HG03097 (cell line): ENCODE data around the gene FAP.

Experiments
- ATAC-seq: cut with Tn5 transposase; IDR thresholded peaks from one replicate; pipeline ENCODE4 v1.9.1; 2021; ENCODE audit not compliant: unreplicated experiment, low FRiP score

Gene FAP

GRCh38 chr2:162242586-162243280 lies 512 bp downstream of the FAP start:
- ATAC-seq, result no peak

DNA sequence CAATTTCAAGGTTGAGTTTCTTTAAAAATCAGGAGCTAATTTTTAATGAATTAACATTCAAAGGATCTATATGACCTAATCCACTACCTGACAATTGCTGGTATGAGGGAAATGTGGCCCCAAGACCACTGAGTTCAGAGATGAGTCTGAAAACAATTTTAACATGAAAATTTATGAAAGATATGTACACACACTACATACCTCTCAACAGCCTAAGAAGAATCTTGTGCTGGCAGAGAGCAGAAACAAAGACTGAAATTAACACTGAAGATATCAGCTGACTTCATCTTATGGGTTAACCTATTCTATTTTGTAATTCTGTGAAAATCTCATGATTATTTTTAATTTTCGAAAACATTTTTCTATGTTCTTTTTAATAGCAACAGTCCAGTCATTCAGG lies 1.7 kb downstream of the FAP start:
- no peak for ATAC-seq

- no peak for ATAC-seq
Observed at GRCh38 chr2:162234620-162235462, 8.4 kb downstream of the FAP start.

DNA sequence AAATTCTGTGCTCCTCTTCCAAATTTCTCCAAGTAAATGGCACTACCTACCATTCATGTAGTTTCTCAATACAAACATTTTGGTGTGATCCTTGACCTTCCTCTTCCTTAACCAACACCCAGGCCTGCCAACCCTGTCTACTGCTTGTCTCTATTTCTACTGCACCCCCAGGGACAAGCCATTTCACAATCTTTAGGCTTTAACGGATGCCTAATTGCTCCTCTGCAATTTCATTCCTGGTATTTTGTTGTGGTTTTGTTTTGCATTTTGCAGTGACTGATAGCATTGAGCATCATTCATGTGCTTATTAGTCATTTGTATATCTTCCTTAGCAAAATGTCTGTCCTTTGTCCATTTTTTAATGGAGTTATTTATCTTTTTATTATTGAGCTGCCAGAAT lies 10.0 kb downstream of the FAP start:
- no peak for ATAC-seq

DNA sequence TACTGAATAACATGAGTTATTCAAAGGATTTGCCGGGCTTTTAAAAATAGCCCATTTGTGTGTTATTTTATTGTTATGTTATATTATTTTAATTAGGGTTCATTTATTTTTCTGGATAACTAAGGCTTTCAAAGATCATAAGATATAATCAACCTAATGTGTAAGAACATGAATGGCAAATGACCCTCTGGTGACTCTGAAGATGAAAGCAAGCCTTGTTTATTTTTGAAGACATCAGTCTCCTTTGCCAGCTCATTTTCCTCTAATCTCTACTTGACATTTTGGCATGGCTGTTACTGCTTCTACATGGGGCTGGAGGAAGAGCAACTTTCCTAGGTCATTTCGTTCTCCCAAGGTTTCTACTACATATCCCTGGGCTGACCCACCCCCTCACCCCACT lies 10.6 kb downstream of the FAP start:
- ATAC-seq, result no peak

- ATAC-seq, result no peak
Observed at GRCh38 chr2:162232027-162232426, 11.2 kb downstream of the FAP start.

GRCh38 chr2:162230761-162231160 lies 12.5 kb downstream of the FAP start:
- ATAC-seq, result no peak

DNA sequence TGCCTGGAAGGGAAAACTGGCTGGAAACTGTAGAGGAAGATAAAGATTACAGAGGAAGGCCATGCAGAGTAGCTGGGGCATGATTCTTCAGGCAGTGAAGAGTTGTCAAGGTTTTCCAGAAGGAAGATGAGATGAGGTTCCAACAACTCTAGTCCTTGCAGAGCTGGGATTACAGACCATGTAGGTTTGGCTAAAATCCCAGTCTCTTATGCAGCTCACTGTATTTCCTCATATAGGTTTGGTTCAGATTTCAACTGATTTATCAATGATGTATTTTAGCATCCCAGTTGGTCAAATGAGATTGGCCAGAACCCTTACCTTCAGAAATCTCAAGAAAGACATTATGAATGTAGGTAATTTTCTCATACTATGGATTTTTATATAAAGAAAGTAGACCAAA lies 16.4 kb downstream of the FAP start:
- no peak for ATAC-seq

DNA sequence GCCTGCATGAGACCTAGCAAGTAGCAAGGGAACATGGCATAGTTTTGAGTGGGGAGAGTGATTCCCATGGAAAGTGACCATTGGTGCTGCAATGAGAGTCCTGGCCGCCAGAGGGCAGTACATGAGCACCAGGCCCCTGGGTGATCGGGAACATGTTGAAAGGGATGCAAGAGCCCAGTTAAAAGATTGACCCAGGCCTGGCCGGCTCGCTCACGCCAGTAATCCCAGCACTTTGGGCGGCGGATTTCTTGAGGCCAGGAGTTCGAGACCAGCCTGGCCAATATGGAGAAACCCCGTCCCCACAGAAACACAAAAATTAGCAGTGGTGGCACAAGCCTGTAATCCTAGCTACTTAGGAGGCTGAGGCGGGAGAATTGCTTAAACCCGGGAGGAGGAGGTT lies 22.2 kb downstream of the FAP start:
- peak; percentile 83 for ATAC-seq

DNA sequence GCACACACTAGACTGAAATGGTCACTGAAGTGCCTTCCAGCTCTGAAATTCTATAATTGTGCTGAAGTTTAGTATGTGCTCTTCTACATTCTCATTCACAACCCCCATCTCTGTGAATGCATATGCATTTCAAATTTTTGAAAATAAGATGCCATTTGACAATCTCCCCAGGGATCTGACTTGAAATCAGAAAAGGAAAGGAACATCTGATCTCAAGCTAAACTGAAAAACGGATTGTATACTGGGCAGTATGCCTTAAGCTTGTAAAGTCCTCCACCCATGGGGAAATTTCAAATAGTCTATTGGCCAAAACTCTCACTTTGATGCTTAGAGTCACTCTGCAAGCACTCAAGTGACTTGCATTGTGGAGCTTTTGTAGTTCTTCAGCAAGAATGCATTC lies 22.9 kb downstream of the FAP start:
- no peak for ATAC-seq

- ATAC-seq, result no peak
Observed at GRCh38 chr2:162219426-162219825, 23.8 kb downstream of the FAP start.

- no peak for ATAC-seq
Observed at GRCh38 chr2:162217598-162217997, 25.6 kb downstream of the FAP start.

DNA sequence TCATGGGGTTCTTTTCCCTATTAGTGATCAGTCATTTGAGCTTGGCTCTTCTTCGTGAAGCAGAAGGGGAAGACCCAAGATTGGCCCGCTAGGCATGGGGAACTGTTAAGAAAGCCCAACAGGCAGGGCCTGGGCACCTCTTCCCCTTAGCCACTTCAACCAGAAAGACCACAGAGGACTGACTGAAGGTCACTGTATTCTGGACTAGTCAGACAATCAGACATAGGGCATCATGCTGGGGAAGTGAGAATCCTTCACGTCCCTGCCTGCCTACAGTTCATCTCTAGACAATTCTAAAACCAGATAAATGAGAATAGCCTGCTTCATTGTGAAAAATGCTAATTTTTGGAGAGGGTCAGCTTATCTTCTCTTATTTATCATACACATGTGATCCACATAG lies 28.1 kb downstream of the FAP start:
- ATAC-seq, result no peak

DNA sequence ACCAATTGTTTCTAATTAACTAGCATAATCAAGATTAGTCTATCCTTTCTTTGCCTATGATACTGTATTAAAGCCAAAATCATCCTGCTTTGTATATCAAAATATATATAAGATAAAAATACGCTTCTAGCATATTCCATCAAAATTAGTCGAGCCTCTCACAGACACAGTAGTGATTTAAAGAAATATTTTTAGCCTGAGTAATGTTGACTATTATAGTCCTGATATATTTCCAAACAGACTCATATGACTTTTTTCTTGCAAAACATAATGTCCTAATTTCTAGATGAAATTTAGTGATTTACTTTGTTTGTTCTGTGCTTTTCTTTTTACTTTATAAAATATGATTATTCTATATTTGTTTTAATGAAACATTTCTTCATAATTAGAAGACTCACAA lies 30.9 kb downstream of the FAP start:
- ATAC-seq, result no peak

DNA sequence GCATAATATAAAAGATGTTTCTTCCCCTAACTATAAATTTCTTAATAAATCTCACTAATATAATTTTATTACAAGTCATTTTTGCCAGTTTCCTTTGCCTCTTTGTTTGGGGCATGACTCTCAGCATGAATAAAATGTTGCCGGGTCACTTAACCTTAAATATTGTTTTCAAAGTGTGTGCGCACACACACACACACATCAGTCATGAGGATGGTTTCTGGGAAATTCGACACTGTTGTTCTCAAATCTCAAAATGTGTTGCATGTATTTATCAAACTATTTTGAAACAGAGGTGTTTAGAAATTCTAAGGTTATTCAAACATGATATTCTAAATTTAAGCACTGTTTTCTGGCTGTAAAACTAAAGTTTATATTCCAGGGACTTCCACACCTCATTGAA lies 31.5 kb downstream of the FAP start:
- no peak for ATAC-seq

GRCh38 chr2:162210385-162210784 lies 32.9 kb downstream of the FAP start:
- no peak for ATAC-seq

- no peak for ATAC-seq
Observed at GRCh38 chr2:162202203-162202602, 41.0 kb downstream of the FAP start.

DNA sequence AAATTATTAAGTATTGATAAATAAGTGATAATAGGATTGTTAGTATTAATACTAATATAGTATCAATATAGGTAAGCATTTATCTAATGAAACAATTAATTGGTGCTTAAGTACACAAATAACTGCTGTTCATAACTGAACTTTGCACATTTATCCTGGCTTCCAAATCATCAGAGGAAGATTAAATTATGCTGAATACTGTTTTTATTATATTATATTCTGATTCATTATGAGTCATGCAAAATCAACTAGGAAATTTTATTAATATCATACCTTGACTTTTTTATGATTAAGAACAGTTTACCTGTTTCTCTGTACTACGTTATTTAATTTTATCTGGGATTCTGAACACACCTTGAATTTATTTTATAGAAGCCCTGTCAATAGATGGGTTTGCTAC lies 42.6 kb downstream of the FAP start:
- no peak for ATAC-seq

DNA sequence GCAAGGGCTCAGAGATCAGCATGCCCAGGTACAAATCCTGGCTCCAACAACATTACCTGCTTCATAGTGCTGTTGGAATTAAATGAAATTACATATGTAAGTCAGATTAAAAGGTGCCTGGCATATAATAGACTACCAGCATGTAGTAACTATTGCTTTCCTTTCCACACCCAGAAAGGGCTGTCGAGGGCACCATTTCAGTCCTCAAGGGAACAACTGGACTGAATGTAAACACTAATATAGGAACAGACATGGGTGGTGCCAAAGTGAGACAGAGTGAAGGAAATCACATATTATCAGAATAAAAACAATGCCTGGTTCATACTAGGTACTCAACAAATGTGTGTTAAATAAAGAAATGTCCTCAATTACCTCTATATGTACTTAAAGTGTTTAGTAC lies 43.3 kb downstream of the FAP start:
- ATAC-seq, result no peak

GRCh38 chr2:162198239-162198638 lies 45.0 kb downstream of the FAP start:
- ATAC-seq, result no peak

DNA sequence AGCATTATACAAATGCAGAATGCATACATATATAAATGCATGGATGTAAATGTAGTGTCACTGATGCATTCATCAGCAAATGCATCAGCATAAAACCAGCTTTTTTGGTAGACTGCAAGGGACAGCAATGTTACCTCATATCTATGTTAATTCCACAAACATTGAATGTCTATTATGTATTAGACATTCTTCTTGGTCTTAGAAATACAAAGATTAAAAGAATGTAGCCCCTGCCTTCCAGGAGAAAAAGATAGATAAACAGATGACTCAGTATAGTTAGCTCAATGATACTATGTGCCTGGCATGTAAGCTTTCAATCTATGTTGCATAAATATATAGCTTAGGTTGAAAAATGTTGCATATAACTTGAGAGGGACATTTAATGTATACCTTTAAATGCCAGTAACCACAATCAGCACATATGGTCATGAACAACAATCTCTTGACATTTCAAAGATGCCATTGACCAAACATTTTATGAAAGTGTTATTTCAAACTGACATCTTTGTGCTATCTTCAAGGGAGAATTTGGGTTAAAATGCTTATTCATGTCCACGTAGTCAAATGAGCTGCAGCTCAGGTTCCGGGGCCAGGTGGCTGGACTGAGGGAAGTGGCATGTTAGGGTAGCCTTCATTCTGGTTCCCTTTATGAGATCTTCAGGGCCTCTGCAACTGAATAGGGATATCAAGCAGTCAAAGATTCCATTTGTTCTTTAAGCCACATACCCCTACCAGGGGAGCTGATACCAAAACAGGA lies 46.0 kb downstream of the FAP start:
- ATAC-seq, result no peak

- no peak for ATAC-seq
Observed at GRCh38 chr2:162196638-162197037, 46.6 kb downstream of the FAP start.
